GM21528 (cell line): ENCODE measurements around the gene ZNF274.
A peak's percentile ranks its signal among the peaks of the same experiment; 100 is the strongest.
"Not testable (repeated sequence)": the region's sequence is repeated elsewhere in the genome, so short reads cannot be mapped to it uniquely, and the experiment has no call there.

Source experiments
- ATAC-seq: cut with Tn5 transposase; IDR thresholded peaks from one replicate; pipeline ENCODE4 v1.9.1; 2021; ENCODE audit warnings: mild to moderate bottlenecking, moderate library complexity; ENCODE audit not compliant: unreplicated experiment, low FRiP score

Gene ZNF274

DNA sequence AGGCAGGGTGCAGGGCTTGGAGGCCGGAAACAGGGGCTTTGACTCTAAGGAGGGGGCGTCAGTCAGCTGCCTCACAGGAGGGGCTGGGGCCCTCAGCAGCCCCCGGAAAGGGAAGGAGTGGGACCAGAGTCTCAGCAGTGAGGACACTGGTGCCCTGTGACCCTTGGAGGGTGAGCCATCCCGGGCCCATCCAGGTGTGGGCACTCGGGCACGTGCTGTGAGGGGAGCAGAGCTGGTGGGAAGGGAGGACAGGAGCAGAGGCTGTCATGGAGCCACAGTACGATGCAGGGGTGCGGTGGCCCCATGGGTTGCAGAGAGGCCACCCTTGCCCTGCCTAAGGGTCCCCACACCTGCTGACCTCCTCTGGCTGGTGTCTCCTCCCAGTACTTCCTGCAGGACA, 26.7 kb downstream of the ZNF274 start:
- ATAC-seq, result no peak

DNA sequence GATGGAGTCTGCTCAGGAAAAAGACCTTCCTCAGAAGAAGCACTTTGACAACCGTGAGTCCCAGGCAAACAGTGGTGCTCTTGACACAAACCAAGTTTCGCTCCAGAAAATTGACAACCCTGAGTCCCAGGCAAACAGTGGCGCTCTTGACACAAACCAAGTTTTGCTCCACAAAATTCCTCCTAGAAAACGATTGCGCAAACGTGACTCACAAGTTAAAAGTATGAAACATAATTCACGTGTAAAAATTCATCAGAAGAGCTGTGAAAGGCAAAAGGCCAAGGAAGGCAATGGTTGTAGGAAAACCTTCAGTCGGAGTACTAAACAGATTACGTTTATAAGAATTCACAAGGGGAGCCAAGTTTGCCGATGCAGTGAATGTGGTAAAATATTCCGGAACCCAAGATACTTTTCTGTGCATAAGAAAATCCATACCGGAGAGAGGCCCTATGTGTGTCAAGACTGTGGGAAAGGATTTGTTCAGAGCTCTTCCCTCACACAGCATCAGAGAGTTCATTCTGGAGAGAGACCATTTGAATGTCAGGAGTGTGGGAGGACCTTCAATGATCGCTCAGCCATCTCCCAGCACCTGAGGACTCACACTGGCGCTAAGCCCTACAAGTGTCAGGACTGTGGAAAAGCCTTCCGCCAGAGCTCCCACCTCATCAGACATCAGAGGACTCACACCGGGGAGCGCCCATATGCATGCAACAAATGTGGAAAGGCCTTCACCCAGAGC, 29.6 kb downstream of the ZNF274 start:
- no peak for ATAC-seq

DNA sequence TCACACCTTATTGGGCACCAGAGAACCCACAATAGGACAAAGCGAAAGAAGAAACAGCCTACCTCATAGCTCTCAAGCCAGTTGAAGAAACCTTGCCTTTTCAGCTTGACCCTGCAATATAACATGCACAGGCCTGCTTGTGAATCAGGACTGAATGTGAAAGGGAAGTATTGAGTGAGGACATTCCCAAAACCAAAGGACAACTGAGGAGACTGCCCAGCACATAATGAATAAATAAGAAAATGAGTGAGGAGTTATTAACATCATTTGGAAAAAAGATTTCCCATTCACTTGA, 30.2 kb downstream of the ZNF274 start:
- no peak for ATAC-seq

DNA sequence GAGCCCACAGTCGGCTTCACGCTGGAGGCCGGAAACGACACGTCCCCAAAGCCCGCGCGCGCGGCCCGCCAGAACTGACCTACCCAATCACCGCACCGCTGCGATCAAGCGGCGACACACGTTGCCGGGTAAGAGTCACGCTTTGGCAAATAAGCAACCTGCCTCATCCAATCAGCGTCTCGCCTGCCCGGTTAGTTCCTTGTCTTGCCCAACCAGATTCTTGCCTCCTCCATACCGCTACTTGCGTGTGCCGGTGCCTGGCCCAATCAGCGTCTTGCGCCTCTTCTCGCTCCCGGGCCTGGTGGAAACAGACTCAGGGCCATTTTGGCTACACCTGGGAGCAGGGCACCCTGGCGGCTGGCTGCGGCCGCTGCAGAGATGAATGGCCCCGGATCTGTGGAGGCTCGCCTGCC, 34.2 kb downstream of the ZNF274 start:
- no peak for ATAC-seq

DNA sequence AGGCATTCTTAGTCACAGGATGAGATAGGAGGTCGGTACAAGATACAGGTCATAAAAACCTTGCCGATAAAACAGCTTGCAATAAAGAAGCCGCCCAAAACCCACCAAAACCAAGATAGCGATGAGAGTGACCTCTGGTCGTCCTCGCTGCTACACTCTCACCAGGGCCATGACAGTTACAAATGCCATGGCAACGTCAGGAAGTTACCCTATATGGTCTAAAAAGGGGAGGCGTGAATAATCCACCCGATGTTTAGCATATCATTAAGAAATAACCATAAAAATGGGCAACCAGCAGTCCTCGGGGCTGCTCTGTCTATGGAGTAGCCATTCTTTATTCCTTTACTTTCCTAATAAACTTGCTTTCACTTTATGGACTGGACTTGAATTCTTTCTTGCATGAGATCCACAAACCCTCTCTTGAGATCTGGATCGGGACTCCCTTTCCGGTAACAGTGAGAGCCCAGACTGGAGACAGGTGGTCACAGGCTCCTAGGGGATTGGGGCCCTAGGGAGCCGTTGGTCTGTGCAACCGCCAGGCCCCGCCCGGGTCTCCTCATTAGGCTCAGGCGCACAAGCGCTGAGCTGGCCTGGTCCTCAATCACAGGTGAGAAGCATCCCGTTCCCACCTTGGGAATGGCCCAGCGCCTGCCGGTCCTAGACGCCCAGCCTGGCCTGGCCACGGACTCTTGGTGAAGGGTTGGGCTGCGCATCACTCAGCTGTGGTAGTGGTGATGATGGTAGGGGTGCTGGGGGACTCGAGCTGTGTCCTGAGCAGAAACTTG, 34.9 kb downstream of the ZNF274 start:
- ATAC-seq, result no peak

DNA sequence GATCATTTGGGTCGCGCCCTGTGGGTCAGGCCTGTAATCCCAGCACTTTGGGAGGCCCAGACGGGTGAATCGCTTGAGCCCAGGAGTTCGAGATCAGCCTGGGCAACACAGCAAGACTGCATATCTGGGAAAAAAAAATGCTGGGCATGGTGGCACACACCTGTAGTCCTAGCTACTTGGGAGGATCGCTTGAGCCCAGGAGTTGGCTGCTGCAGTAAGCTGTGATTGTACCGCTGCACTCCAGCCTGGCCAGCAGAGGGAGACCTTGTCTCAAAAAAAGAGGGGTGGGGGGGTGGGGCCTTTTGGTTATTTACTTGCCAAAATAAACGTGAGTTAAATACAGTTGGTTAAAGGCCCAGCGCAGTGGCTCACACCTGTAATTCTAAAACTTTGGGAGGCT, 36.0 kb downstream of the ZNF274 start:
- ATAC-seq, result no peak

DNA sequence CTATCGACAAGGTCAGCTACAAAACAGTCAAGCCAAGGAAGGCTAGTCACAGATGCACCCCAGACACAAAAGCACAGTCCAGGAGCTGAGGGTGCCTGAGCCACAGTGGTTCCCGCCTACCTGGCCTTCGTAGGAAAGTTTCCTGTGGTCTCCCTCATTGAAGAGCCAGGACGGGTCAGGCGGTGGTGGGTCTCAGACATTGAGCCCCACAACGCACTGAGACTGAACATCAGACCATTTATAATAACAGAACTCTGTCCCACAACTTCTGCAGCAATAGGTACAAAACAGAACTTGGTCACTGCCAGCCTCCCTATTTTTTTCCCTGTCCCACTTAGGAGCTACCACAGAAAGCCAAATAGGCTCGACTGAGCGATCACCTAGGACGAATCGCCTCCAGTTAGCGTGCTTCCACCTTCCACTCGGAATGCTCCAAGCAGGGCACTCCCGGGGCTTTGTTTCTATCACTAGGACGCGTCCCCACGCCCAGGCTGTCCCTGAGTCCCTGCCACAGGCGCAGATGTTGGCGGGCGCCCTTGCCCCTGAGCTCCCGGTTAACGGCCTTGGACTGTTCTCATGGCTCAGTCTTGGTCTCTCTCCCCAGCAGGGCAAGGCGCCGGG, 45.2 kb downstream of the ZNF274 start:
- no peak for ATAC-seq

DNA sequence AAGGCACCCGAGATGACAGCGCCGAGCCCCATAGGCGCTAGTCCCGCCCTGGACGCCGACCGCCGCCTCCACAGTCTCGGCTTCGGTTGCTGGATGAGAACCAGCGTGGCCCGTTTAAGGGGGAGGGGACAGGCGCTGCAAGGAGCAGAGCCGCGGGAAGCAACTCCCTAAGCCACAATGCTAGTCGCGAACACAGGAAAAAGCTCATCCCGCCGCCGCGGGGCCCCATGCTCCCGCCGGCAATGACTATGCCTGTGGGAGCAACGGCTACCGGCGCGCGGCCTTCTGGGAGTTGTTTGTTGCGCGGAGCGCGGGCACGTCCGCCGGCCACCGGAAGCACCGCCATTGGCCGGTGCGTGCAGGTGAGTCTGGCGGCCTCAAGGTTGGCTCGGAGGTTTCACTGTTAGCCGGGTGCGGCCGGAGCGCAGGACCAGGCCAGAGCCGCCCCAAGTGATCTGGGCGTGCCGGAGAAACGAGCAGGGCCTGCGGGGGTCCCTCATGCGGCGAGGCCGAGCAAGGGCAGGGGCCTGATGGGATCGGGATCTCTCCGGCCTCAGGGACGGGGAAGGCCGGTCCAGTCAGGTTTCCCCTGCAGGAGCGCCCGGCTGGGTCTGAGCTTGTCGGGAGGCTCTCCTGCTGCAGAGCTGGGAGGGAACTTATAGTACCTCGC, 45.9 kb downstream of the ZNF274 start, which contains the start of gene ZNF544:
Gene ZNF544 (plus strand): TSS at position 330 of the 670 bp plus-strand sequence. CDS start 15,110 bp downstream, outside the sequence.
- ATAC-seq, result peak; percentile 92

DNA sequence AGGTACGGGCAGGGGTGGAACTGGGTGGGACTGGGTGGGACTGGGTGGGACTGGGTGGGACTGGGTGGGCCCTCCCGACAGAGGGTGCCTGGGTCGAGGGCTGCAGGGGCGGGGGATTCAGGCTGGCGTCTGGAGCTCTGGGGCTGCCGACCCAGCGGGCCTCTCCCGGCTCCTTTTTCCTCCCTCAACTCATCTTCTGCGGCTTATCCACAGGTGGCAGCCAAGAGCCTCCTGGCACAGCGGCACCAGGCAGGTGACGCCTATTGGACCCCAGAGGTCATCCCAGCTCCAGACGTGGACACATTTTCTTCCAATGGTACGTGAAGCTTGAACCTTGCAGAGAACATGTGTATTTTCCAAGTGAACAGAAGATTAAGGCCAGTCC, 46.4 kb downstream of the ZNF274 start:
- no peak for ATAC-seq

DNA sequence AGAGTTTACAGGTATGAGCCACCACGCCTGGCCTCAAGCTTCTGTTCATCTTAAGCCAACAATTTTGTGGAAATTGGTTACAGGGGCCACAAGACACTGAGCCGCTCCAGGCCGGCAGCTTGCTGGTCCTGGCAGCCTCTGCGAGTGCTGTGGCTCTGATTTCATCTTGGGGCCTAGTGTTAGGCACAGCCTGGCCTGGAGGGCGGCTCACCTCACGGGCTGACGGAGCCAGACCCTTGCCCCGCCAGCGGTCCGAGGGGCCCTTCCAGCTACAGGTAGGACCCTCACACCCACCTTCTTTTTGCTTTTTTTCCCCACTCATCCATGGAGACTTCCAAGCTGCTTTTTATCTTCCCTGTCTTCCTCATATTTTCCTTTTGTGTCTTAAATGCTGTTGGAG, 54.5 kb downstream of the ZNF274 start:
- no peak for ATAC-seq

DNA sequence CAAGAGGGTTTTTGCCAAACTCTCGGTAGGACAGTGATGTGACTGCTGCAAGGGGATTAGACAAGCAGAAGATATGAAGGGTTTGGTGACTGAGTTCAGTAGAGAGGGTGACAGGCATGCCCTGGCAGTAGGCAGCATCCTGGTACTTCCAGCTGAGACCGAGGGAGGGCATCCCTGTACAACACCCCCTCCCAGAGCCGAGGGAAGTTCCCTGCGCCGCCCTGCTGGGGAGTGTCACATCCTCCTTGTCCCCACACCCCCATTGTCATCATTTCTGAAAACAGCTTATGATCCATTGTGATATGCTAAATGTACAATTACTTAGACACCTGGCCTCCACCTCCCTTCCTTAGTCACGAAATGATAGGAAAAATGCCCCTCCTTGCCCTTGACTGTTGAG, 60.5 kb downstream of the ZNF274 start:
- no peak for ATAC-seq

DNA sequence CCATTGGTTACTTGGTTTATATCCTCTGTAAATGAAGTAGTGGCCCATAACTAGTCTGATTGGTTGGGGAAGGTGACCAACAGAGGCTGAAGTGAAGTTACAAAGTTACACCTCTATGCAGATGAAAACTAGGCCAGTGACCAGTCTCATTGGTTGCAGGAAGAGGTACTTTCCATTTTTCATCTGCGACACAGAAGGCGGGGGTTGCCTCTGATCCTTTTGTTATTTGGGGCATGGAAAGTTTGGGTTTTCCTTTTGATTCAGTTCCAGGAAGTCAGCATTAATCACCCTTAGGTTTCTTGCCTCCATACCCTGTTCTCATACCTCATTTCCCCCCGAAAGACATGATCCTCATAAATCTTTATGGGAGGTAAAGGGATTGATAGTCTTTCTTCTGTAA, 66.0 kb downstream of the ZNF274 start:
- no peak for ATAC-seq

DNA sequence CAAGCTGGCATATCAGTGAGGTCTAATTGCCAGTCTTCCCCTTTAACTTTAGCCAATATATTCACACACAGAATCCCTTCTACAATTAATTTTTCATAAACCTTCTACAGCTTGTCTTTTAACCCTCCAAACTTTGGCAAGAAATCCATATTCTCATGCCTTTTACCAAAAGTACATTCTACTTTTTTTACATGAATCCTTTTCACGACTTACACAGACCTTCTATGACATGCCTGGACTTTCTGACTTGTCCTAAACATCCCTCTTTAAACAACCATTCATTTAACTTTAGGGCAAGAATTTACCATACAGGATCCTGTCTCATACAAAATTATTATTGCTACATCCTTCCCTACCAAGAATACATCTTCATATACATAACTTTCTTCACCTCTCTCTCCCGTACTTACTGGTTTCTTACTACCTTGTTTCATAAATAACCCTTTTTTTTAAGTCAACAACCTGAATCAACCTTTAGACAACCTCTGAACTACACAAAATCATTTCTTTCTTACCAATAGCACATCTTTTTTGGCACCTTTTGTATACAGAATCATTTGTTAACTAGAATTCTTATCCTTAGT, 69.3 kb downstream of the ZNF274 start:
- no peak for ATAC-seq

DNA sequence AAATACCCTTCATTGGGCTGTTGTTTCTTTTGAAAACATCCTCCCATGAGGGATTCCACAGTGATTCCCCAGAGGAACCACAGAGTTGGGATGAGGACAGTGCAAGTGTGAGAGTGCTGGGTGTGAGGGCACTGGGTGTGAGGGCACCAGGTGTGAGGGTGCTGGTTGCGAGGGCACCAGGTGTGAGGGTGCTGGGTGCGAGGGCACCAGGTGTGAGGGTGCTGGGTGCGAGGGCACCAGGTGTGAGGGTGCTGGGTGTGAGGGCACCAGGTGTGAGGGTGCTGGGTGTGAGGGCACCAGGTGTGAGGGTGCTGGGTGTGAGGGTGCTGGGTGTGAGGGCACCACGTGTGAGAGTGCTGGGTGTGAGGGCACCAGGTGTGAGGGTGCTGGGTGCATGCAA, 75.4 kb downstream of the ZNF274 start:
- not testable (repeated sequence) for ATAC-seq

DNA sequence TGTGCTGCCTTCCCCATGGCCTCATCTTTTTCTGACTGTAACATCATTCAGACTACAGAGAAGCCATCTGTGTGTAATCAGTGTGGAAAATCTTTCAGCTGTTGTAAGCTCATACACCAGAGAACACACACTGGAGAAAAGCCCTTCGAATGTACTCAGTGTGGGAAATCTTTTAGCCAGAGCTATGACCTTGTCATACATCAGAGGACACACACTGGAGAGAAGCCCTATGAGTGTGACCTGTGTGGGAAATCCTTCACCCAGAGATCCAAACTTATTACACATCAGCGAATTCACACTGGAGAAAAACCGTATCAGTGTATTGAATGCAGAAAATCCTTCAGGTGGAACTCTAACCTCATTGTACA, 78.7 kb downstream of the ZNF274 start:
- ATAC-seq, result no peak

DNA sequence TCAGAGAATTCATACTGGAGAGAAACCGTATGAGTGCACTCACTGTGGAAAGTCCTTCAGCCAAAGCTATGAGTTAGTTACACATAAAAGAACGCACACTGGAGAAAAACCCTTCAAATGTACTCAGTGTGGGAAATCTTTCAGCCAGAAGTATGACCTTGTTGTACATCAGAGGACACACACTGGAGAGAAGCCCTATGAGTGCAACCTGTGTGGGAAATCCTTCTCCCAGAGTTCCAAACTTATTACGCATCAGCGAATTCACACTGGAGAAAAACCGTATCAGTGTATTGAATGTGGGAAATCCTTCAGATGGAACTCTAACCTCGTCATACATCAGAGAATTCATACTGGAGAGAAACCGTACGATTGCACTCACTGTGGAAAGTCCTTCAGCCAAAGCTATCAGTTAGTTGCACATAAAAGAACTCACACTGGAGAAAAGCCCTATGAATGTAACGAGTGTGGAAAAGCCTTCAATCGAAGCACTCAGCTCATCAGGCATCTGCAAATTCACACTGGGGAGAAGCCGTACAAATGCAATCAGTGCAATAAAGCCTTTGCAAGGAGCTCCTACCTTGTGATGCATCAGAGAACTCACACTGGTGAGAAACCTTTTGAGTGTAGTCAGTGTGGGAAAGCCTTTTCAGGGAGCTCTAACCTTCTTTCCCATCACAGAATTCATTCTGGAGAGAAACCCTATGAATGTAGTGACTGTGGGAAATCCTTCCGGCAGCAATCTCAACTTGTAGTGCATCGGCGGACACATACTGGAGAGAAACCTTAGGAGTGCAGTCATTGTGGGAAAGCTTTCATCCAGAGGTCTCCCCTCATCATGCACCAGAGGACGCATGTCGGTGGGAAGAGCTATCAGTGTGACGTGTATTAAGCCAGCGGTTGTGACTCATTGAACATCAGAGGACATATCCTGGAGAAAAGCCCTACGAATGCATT, 79.4 kb downstream of the ZNF274 start:
- ATAC-seq, result no peak

DNA sequence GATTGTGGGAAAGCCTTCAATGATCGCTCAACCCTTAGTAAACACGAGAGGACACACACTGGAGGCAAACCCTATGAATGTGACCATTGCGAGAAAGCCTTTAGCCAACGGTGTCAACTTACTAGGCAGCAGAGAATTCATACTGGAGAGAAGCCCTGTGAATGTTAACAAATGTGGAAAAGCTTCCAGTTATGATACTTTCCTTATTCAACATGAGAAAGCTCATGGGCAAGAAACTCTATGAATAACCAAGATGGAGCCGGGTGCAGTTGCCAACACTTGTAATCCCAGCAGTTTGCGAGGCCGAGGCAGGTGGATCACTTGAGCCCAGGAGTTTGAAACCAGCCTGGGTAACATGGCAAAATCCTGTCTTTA, 80.0 kb downstream of the ZNF274 start:
- no peak for ATAC-seq
